ENCODE data around the gene EDC4. TPM values are rescaled to one million over a fixed set of nuclear protein-coding genes. Genes with fewer than 3 reads are reported as not detected.

EDC4 gene
- total RNA-seq, 1 experiment from 2014 or later, result 85.3 TPM

- no peaks in the 10 kb centered on the region for H3K4me1 ChIP-seq (ENCODE audit: control insufficient read depth, insufficient read depth, low read length)
- CTCF ChIA-PET, result no interaction called here
- H3K9me3 ChIP-seq (ENCODE audit: control insufficient read depth, insufficient read depth, low read depth, low read length), result no peaks in the 10 kb centered on the region
- POLR2A ChIA-PET, result no interaction called here
- DNase-seq (ENCODE audit: low read depth, low spot score) (no peak), ATAC-seq (no peak)
- intact Hi-C loops (cut with micrococcal nuclease; ENCODE audit: unreplicated experiment) (no loop called here), in situ Hi-C loops (cut with HindIII; ENCODE audit: low pct_unique_long_range_greater_than_20kb, low sequenced_read_pairs) (no loop called here)
- no peak overlapping the region for H3K27ac ChIP-seq (ENCODE audit: low read length)
- TF ChIP-seq TCF7L2 (IDR thresholded peaks at IDR 0.05; ENCODE audit: low read depth, low read length) (no peak), POLR2AphosphoS5 (IDR thresholded peaks at IDR 0.05; ENCODE audit: low read depth, low read length) (no peak), SIN3A (IDR thresholded peaks at IDR 0.05; ENCODE audit: borderline replicate concordance, insufficient read depth, low read depth, low read length) (no peak)
- TF ChIP-seq, protein P1, sequence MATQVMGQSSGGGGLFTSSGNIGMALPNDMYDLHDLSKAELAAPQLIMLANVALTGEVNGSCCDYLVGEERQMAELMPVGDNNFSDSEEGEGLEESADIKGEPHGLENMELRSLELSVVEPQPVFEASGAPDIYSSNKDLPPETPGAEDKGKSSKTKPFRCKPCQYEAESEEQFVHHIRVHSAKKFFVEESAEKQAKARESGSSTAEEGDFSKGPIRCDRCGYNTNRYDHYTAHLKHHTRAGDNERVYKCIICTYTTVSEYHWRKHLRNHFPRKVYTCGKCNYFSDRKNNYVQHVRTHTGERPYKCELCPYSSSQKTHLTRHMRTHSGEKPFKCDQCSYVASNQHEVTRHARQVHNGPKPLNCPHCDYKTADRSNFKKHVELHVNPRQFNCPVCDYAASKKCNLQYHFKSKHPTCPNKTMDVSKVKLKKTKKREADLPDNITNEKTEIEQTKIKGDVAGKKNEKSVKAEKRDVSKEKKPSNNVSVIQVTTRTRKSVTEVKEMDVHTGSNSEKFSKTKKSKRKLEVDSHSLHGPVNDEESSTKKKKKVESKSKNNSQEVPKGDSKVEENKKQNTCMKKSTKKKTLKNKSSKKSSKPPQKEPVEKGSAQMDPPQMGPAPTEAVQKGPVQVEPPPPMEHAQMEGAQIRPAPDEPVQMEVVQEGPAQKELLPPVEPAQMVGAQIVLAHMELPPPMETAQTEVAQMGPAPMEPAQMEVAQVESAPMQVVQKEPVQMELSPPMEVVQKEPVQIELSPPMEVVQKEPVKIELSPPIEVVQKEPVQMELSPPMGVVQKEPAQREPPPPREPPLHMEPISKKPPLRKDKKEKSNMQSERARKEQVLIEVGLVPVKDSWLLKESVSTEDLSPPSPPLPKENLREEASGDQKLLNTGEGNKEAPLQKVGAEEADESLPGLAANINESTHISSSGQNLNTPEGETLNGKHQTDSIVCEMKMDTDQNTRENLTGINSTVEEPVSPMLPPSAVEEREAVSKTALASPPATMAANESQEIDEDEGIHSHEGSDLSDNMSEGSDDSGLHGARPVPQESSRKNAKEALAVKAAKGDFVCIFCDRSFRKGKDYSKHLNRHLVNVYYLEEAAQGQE (IDR thresholded peaks at IDR 0.05; ENCODE audit: insufficient read depth in 1 of 2, low read depth in 2 of 2, low read length in 1 of 2), result no peak
- TF ChIP-seq, protein P2, sequence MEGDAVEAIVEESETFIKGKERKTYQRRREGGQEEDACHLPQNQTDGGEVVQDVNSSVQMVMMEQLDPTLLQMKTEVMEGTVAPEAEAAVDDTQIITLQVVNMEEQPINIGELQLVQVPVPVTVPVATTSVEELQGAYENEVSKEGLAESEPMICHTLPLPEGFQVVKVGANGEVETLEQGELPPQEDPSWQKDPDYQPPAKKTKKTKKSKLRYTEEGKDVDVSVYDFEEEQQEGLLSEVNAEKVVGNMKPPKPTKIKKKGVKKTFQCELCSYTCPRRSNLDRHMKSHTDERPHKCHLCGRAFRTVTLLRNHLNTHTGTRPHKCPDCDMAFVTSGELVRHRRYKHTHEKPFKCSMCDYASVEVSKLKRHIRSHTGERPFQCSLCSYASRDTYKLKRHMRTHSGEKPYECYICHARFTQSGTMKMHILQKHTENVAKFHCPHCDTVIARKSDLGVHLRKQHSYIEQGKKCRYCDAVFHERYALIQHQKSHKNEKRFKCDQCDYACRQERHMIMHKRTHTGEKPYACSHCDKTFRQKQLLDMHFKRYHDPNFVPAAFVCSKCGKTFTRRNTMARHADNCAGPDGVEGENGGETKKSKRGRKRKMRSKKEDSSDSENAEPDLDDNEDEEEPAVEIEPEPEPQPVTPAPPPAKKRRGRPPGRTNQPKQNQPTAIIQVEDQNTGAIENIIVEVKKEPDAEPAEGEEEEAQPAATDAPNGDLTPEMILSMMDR (IDR thresholded peaks at IDR 0.05), result no peak
- no peaks in the 10 kb centered on the region for H3K27me3 ChIP-seq (ENCODE audit: control insufficient read depth, insufficient read depth, low read length)
- H3K36me3 ChIP-seq (ENCODE audit: control insufficient read depth, insufficient read depth, low read length), result no peaks in the 10 kb centered on the region
- BruUV-seq (replicated peaks), result no TSS peak
- no peak overlapping the region for H3K4me3 ChIP-seq (ENCODE audit: low read depth in 2 of 2, low read length in 2 of 2)
Measured at GRCh38 chr16:67885976-67886375, 13.1 kb downstream of the EDC4 start.

GRCh38 chr16:67886387-67886786 is 13.5 kb downstream of the EDC4 start:
- H3K4me3 ChIP-seq (ENCODE audit: low read depth in 2 of 2, low read length in 2 of 2), result no peak overlapping the region
- H3K27ac ChIP-seq (ENCODE audit: low read length), result no peak overlapping the region
- BruUV-seq (replicated peaks), result no TSS peak
- no peaks in the 10 kb centered on the region for H3K4me1 ChIP-seq (ENCODE audit: control insufficient read depth, insufficient read depth, low read length)
- ChIA-PET CTCF (no interaction called here), POLR2A (interaction anchor here (0.5 kb wide), 1 partner anchor 367 kb away, joined by 3 read pairs; no protein-coding TSS in a partner anchor)
- intact Hi-C loops (cut with micrococcal nuclease; ENCODE audit: unreplicated experiment), result no loop called here
- ATAC-seq (no peak), DNase-seq (ENCODE audit: low read depth, low spot score) (no peak)
- in situ Hi-C loops (cut with HindIII; ENCODE audit: low pct_unique_long_range_greater_than_20kb, low sequenced_read_pairs), result no loop called here
- no peaks in the 10 kb centered on the region for H3K9me3 ChIP-seq (ENCODE audit: control insufficient read depth, insufficient read depth, low read depth, low read length)
- H3K36me3 ChIP-seq (ENCODE audit: control insufficient read depth, insufficient read depth, low read length), result no peaks in the 10 kb centered on the region
- H3K27me3 ChIP-seq (ENCODE audit: control insufficient read depth, insufficient read depth, low read length), result no peaks in the 10 kb centered on the region
- TF ChIP-seq SIN3A (IDR thresholded peaks at IDR 0.05; ENCODE audit: borderline replicate concordance, insufficient read depth, low read depth, low read length) (no peak), TCF7L2 (IDR thresholded peaks at IDR 0.05; ENCODE audit: low read depth, low read length) (no peak), POLR2AphosphoS5 (IDR thresholded peaks at IDR 0.05; ENCODE audit: low read depth, low read length) (no peak)
- TF ChIP-seq, protein P1 (IDR thresholded peaks at IDR 0.05; ENCODE audit: insufficient read depth in 1 of 2, low read depth in 2 of 2, low read length in 1 of 2), result no peak
- TF ChIP-seq, protein P2 (IDR thresholded peaks at IDR 0.05), result no peak

All from Panc1 (cell line).